ENCODE data around the gene KLHL29. TPM values are rescaled to one million over a fixed set of nuclear protein-coding genes. Genes with fewer than 3 reads are reported as not detected.

KLHL29 gene
- total RNA-seq, 1 experiment from 2014 or later, result 3.4 TPM

GRCh38 chr2:23383100-23383499 lies 1.9 kb upstream of the KLHL29 start:
- TF ChIP-seq EZH2 (IDR thresholded peaks at IDR 0.05; ENCODE audit: low read depth), result no peak
- TF ChIP-seq CTCF (conservative IDR thresholded peaks at IDR 0.05), result no peak
- no peak overlapping the region for H2AFZ ChIP-seq
- POLR2A ChIA-PET (ENCODE audit: unreplicated experiment), result no interaction called here
- CTCF ChIA-PET, result no interaction called here
- H4K20me1 ChIP-seq (ENCODE audit: insufficient read depth), result no peaks in the 10 kb centered on the region
- H3K36me3 ChIP-seq (ENCODE audit: low read depth), result no peaks in the 10 kb centered on the region
- H3K9me2 ChIP-seq (ENCODE audit: insufficient read depth), result no peaks in the 10 kb centered on the region
- peaks cover 45% of the 10 kb centered on the region for H3K4me1 ChIP-seq (replicated peaks; ENCODE audit: insufficient read depth)
- intact Hi-C loops (cut with micrococcal nuclease; ENCODE audit: unreplicated experiment), result loop anchor here (5.0 kb wide), 1 partner anchor 519 kb away; no protein-coding TSS in a partner anchor
- no peak overlapping the region for H3K4me2 ChIP-seq
- no peak overlapping the region for H3K27ac ChIP-seq
- H3K9me3 ChIP-seq (ENCODE audit: insufficient read depth, low read depth), result no peaks in the 10 kb centered on the region
- no TSS peak for BruUV-seq (replicated peaks)
- no peaks in the 10 kb centered on the region for H3K27me3 ChIP-seq (ENCODE audit: insufficient read depth, low read depth)
- H3F3A ChIP-seq (ENCODE audit: insufficient read depth, low read depth), result peaks cover 23% of the 10 kb centered on the region
- DNase-seq, result no peak
- peaks cover 13% of the 10 kb centered on the region; the same call in 1 of the 2 replicates for H3K79me2 ChIP-seq (ENCODE audit: low read depth)
- H3K4me3 ChIP-seq, result no peak overlapping the region

GRCh38 chr2:23385351-23385747 lies 370 bp downstream of the KLHL29 start:
- peaks cover 5% of the 10 kb centered on the region; the same call in 1 of the 2 replicates for H4K20me1 ChIP-seq (ENCODE audit: insufficient read depth)
- no peak overlapping the region for H3K27ac ChIP-seq
- peak overlapping the region; percentile 99 for H3K4me2 ChIP-seq
- H3K27me3 ChIP-seq (ENCODE audit: insufficient read depth, low read depth), result no peaks in the 10 kb centered on the region
- no TSS peak for BruUV-seq (replicated peaks)
- TF ChIP-seq EZH2 (IDR thresholded peaks at IDR 0.05; ENCODE audit: low read depth) (no peak), CTCF (conservative IDR thresholded peaks at IDR 0.05) (no peak)
- H3F3A ChIP-seq (ENCODE audit: insufficient read depth, low read depth), result peaks cover 25% of the 10 kb centered on the region
- ChIA-PET CTCF (no interaction called here), POLR2A (ENCODE audit: unreplicated experiment) (no interaction called here)
- H3K9me2 ChIP-seq (ENCODE audit: insufficient read depth), result no peaks in the 10 kb centered on the region
- no peaks in the 10 kb centered on the region for H3K36me3 ChIP-seq (ENCODE audit: low read depth)
- DNase-seq, result peak in 1 of 2 experiments; percentile 34
- H3K79me2 ChIP-seq (ENCODE audit: low read depth), result peaks cover 13% of the 10 kb centered on the region; the same call in 1 of the 2 replicates
- H3K9me3 ChIP-seq (ENCODE audit: insufficient read depth, low read depth), result no peaks in the 10 kb centered on the region
- peaks cover 30% of the 10 kb centered on the region for H3K4me1 ChIP-seq (replicated peaks; ENCODE audit: insufficient read depth)
- H2AFZ ChIP-seq, result peak overlapping the region; percentile 87
- intact Hi-C loops (cut with micrococcal nuclease; ENCODE audit: unreplicated experiment), result no loop called here
- peak overlapping the region; percentile 83 for H3K4me3 ChIP-seq

GRCh38 chr2:23385748-23386338 lies 864 bp downstream of the KLHL29 start:
- H2AFZ ChIP-seq, result peak overlapping the region; percentile 87

More at GRCh38 chr2:23385748-23386338, 864 bp downstream of the KLHL29 start:
- DNase-seq, result peak in 1 of 2 experiments; percentile 19
- Histone ChIP-seq H3K79me2 (ENCODE audit: low read depth) (peaks cover 13% of the 10 kb centered on the region; the same call in 1 of the 2 replicates), H3K4me1 (replicated peaks; ENCODE audit: insufficient read depth) (peaks cover 26% of the 10 kb centered on the region), H3K4me3 (peak overlapping the region; percentile 83), H3K4me2 (peak overlapping the region; percentile 99), H3K27me3 (ENCODE audit: insufficient read depth, low read depth) (no peaks in the 10 kb centered on the region), H3K27ac (no peak overlapping the region), H3K36me3 (ENCODE audit: low read depth) (no peaks in the 10 kb centered on the region), H4K20me1 (ENCODE audit: insufficient read depth) (peaks cover 6% of the 10 kb centered on the region; the same call in 1 of the 2 replicates), H3K9me2 (ENCODE audit: insufficient read depth) (no peaks in the 10 kb centered on the region), H3K9me3 (ENCODE audit: insufficient read depth, low read depth) (no peaks in the 10 kb centered on the region), H3F3A (ENCODE audit: insufficient read depth, low read depth) (peaks cover 20% of the 10 kb centered on the region)
- intact Hi-C loops (cut with micrococcal nuclease; ENCODE audit: unreplicated experiment), result no loop called here
- BruUV-seq (replicated peaks), result no TSS peak
- ChIA-PET CTCF (no interaction called here), POLR2A (ENCODE audit: unreplicated experiment) (no interaction called here)
- TF ChIP-seq EZH2 (IDR thresholded peaks at IDR 0.05; ENCODE audit: low read depth) (no peak), CTCF (conservative IDR thresholded peaks at IDR 0.05) (no peak)
